GM18508 (cell line): Measurements from ENCODE around the gene MGMT.

ENCODE experiments used
- ATAC-seq: cut with Tn5 transposase; IDR thresholded peaks from one replicate; pipeline ENCODE4 v1.9.1; 2021; ENCODE audit warnings: moderate number of reproducible peaks; ENCODE audit not compliant: insufficient read depth, unreplicated experiment

The MGMT gene

GRCh38 chr10:129779126-129780111 is 312.4 kb downstream of the MGMT start:
- ATAC-seq = no peak

- no peak for ATAC-seq
Observed at GRCh38 chr10:129780198-129780597, 313.2 kb downstream of the MGMT start.

- ATAC-seq = no peak
Observed at GRCh38 chr10:129780901-129781795, 314.1 kb downstream of the MGMT start.

- no peak for ATAC-seq
Observed at GRCh38 chr10:129784291-129784690, 317.2 kb downstream of the MGMT start.

GRCh38 chr10:129784891-129785290 is 317.9 kb downstream of the MGMT start:
- ATAC-seq = no peak

GRCh38 chr10:129785536-129785981 is 318.5 kb downstream of the MGMT start:
- no peak for ATAC-seq

- ATAC-seq = no peak
Observed at GRCh38 chr10:129786216-129786615, 319.2 kb downstream of the MGMT start.

GRCh38 chr10:129787557-129787956 is 320.5 kb downstream of the MGMT start:
- ATAC-seq = no peak

- ATAC-seq = no peak
Observed at GRCh38 chr10:129788215-129788614, 321.2 kb downstream of the MGMT start.

GRCh38 chr10:129790715-129791446 is 323.8 kb downstream of the MGMT start:
- ATAC-seq = no peak

GRCh38 chr10:129792141-129792540 is 325.1 kb downstream of the MGMT start:
- no peak for ATAC-seq

- no peak for ATAC-seq
Observed at GRCh38 chr10:129792864-129793263, 325.8 kb downstream of the MGMT start.

GRCh38 chr10:129793479-129793878 is 326.4 kb downstream of the MGMT start:
- ATAC-seq = no peak

GRCh38 chr10:129793996-129794395 is 327.0 kb downstream of the MGMT start:
- ATAC-seq = no peak

- no peak for ATAC-seq
Observed at GRCh38 chr10:129796710-129797420, 329.8 kb downstream of the MGMT start.

GRCh38 chr10:129799942-129800341 is 332.9 kb downstream of the MGMT start:
- no peak for ATAC-seq

GRCh38 chr10:129800796-129801340 is 333.8 kb downstream of the MGMT start:
- no peak for ATAC-seq

- ATAC-seq = no peak
Observed at GRCh38 chr10:129807211-129807610, 340.2 kb downstream of the MGMT start.
